DMS79 treated with DMSO at 0.1 percent for 48 hours (cell line): Measurements from ENCODE around the gene MRPL2.

Experiments
- DNase-seq: peaks from one replicate; lab custom pipeline; 2025; lab: John Stamatoyannopoulos, UW

Gene MRPL2

GRCh38 chr6:43020052-43020705, 39.1 kb downstream of the MRPL2 start:
- no peak for DNase-seq

DNA sequence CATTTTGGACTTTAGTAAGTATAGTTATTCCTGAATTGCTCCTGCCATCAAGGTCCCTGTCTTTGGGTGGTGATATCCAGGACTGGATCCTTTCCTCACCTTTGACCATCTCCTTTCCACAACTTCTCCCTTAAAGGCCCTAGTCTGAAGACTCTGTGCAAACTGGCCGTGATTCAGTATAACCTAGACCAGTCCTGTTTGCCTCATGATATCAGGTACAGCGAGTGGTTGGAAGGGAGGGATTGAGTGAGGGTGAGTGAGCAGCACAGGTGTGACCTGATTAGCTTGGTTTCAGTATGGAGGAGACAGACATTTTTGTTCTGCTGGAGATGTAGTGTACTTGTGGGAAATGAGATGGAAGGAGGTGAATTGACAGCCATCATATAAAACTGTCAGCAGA, 40.1 kb downstream of the MRPL2 start:
- no peak for DNase-seq

- no peak for DNase-seq
These were observed 42.3 kb downstream of the MRPL2 start for GRCh38 chr6:43016943-43017334.

GRCh38 chr6:43016176-43016942, 42.9 kb downstream of the MRPL2 start:
- DNase-seq: no peak

GRCh38 chr6:43014434-43014909, 44.8 kb downstream of the MRPL2 start:
- peak; percentile 41 for DNase-seq

GRCh38 chr6:43013843-43014433, 45.3 kb downstream of the MRPL2 start, which contains the start of the genes KLHDC3 and MEA1:
TSS of gene KLHDC3 (plus strand) at chr6:43014249. CDS start at chr6:43017193, 2,944 bp downstream.
TSS of gene MEA1 (minus strand) at chr6:43013946. CDS start at chr6:43013813, 133 bp downstream.
- DNase-seq: peak; percentile 99

- DNase-seq: no peak
These were observed 46.0 kb downstream of the MRPL2 start for GRCh38 chr6:43013097-43013842.

- DNase-seq: no peak
These were observed 46.9 kb downstream of the MRPL2 start for GRCh38 chr6:43012364-43012763.

GRCh38 chr6:43011207-43011606, 48.0 kb downstream of the MRPL2 start:
- no peak for DNase-seq

DNA sequence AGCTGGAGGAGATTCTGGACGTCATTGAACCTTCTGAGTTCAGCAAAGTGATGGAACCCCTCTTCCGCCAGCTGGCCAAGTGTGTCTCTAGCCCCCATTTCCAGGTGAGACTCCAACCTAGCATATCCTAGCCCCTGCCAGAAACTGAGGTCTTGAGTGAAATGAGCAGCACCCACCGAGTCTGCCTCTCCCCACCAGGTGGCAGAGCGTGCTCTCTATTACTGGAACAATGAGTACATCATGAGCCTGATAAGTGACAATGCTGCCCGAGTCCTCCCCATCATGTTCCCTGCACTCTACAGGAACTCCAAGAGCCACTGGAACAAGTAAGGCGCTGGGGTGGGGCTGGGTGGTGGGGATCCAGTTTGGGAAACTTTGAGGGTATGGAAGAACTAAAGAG, 50.1 kb downstream of the MRPL2 start:
- no peak for DNase-seq

DNA sequence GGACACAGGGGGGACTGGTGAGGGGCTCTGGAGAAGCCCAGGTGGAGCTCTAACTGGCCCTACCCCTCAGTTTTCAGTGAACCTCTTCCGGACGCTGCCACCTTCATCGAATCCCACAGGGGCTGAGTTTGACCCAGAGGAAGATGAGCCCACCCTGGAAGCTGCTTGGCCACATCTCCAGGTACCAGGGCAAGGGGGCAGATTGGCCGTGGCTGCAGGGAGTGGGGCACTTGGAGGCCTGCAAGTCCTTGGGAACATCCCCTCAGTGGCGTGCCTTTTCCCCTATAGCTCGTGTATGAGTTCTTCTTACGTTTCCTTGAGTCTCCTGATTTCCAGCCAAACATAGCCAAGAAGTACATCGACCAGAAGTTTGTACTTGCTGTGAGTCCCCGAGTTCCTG, 52.1 kb downstream of the MRPL2 start:
- DNase-seq: no peak

DNA sequence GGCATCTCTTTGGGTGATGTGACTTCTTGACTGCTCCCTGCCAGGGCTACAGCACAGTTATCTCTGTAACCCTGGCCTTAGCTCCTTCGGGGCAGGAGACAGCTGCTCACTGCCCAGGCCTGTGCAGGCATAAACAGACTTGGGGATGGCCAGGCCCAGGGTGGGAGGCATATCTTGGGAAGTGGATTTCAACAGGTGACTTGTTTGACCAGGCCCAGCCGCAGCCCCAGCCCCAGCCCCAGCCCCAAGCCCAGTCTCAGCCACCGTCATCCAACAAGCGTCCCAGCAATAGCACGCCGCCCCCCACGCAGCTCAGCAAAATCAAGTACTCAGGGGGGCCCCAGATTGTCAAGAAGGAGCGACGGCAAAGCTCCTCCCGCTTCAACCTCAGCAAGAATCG, 53.0 kb downstream of the MRPL2 start:
- no peak for DNase-seq

DNA sequence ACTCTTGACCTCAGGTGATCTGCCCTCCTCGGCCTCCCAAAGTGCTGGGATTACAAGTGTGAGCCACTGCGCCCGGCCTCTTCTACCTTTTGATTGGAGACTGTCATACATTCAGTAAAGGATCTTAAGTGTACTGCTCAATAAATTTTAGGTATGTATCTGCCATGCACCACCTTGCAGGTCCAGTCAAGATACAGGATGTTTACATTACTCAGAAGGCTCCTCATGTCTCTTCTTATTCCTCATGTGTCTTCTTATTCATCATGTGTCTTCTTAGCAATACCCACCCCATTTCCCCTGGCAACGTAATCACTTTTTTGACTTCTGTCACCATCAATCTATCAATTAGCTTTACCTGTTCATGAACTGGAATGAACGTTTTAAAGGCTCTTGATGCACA, 53.4 kb downstream of the MRPL2 start:
- no peak for DNase-seq
